SK-N-SH treated with all-trans-retinoic acid at 6 μM for 48 hours (cell line): ENCODE results near the gene CMIP.
"Not testable (repeated sequence)": the region's sequence is repeated elsewhere in the genome, so short reads cannot be mapped to it uniquely, and the experiment has no call there.

Experiments used
- ATAC-seq: fragments of 200-7000 bp; cut with Tn5 transposase; 3 replicates; pipeline ENCODE4 v1.9.1; 2020; ENCODE audit warnings: mild to moderate bottlenecking, moderate library complexity
- ARNTL ChIP-seq: fragments of 450-650 bp; formaldehyde crosslinking; IDR thresholded peaks from 2 replicates; pipeline ENCODE4 v1.5.0; 2020; ENCODE audit warnings: low read depth, mild to moderate bottlenecking, moderate library complexity, borderline replicate concordance
- BACH2 ChIP-seq: fragments of 250-450 bp; sonication (Bioruptor Pico); IDR thresholded peaks from 2 replicates; pipeline ENCODE4 v1.9.0; 2021; ENCODE audit warnings: mild to moderate bottlenecking, borderline replicate concordance
- CREB5 ChIP-seq: fragments of 250-450 bp; sonication (Bioruptor Pico); IDR thresholded peaks from 2 replicates; pipeline ENCODE4 v1.5.1; 2020; ENCODE audit warnings: low read depth, mild to moderate bottlenecking, moderate library complexity
- CSDC2 ChIP-seq: fragments of 250-450 bp; sonication (Bioruptor Pico); IDR thresholded peaks from 2 replicates; pipeline ENCODE4 v1.5.0; 2020; ENCODE audit warnings: mild to moderate bottlenecking, moderate library complexity
- CSRNP3 ChIP-seq: fragments of 250-450 bp; sonication (Bioruptor Pico); IDR thresholded peaks from 2 replicates; pipeline ENCODE4 v1.5.1; 2021; ENCODE audit warnings: mild to moderate bottlenecking, moderate library complexity
- ESRRG ChIP-seq: fragments of 250-450 bp; sonication (Bioruptor Pico); IDR thresholded peaks from 2 replicates; pipeline ENCODE4 v1.6.1; 2021; ENCODE audit warnings: mild to moderate bottlenecking
- GLIS3 ChIP-seq: fragments of 250-450 bp; sonication (Bioruptor Pico); IDR thresholded peaks from 2 replicates; pipeline ENCODE4 v1.5.0; 2020; ENCODE audit warnings: mild to moderate bottlenecking, moderate library complexity
- ISL1 ChIP-seq: fragments of 250-450 bp; sonication (Bioruptor Pico); IDR thresholded peaks from 2 replicates; pipeline ENCODE4 v2.1.2; 2022; ENCODE audit warnings: mild to moderate bottlenecking, moderate library complexity
- OSR1 ChIP-seq: fragments of 250-450 bp; sonication (Bioruptor Pico); IDR thresholded peaks from 2 replicates; pipeline ENCODE4 v1.8.0; 2022; ENCODE audit warnings: moderate library complexity, mild to moderate bottlenecking, inconsistent platforms
- PATZ1 ChIP-seq: fragments of 250-450 bp; sonication (Bioruptor Pico); IDR thresholded peaks from 2 replicates; pipeline ENCODE4 v1.8.0; 2020; ENCODE audit warnings: mild to moderate bottlenecking, moderate library complexity, borderline replicate concordance
- POU6F1 ChIP-seq: fragments of 250-450 bp; sonication (Bioruptor Pico); IDR thresholded peaks from 2 replicates; pipeline ENCODE4 v1.8.0; 2021; ENCODE audit warnings: low read depth, mild to moderate bottlenecking, moderate library complexity, borderline replicate concordance
- PPARA ChIP-seq: fragments of 250-450 bp; sonication (Bioruptor Pico); IDR thresholded peaks from 2 replicates; pipeline ENCODE4 v1.5.0; 2020; ENCODE audit warnings: mild to moderate bottlenecking, borderline replicate concordance
- RARB ChIP-seq: fragments of 250-450 bp; sonication (Bioruptor Pico); IDR thresholded peaks from 2 replicates; pipeline ENCODE4 v1.8.0; 2021; ENCODE audit warnings: mild to moderate bottlenecking, moderate library complexity
- SNAI2 ChIP-seq: fragments of 250-450 bp; sonication (Bioruptor Pico); IDR thresholded peaks from 2 replicates; pipeline ENCODE4 v1.5.0; 2020; ENCODE audit warnings: mild to moderate bottlenecking, moderate library complexity
- TCF4 ChIP-seq: fragments of 250-450 bp; sonication (Bioruptor Pico); IDR thresholded peaks from 2 replicates; pipeline ENCODE4 v1.8.0; 2021; ENCODE audit warnings: mild to moderate bottlenecking, moderate library complexity, borderline replicate concordance
- TOX ChIP-seq: fragments of 250-450 bp; sonication (Bioruptor Pico); IDR thresholded peaks from 2 replicates; pipeline ENCODE4 v1.8.0; 2021; ENCODE audit warnings: mild to moderate bottlenecking, moderate library complexity, borderline replicate concordance
- TSHZ2 ChIP-seq: fragments of 250-450 bp; sonication (Bioruptor Pico); IDR thresholded peaks from 2 replicates; pipeline ENCODE4 v1.5.0; 2020; ENCODE audit warnings: mild to moderate bottlenecking, moderate library complexity
- ZC3H10 ChIP-seq: fragments of 250-450 bp; sonication (Bioruptor Pico); IDR thresholded peaks from 2 replicates; pipeline ENCODE4 v1.5.1; 2021; ENCODE audit warnings: mild to moderate bottlenecking, moderate library complexity
- ZFP3 ChIP-seq: fragments of 250-450 bp; sonication (Bioruptor Pico); IDR thresholded peaks from 2 replicates; pipeline ENCODE4 v1.5.0; 2020; ENCODE audit warnings: mild to moderate bottlenecking, moderate library complexity
- ZFP30 ChIP-seq: fragments of 450-650 bp; formaldehyde crosslinking; IDR thresholded peaks from 2 replicates; pipeline ENCODE4 v1.5.0; 2022; ENCODE audit warnings: mild to moderate bottlenecking, moderate library complexity
- ZNF565 ChIP-seq: fragments of 450-650 bp; formaldehyde crosslinking; conservative IDR thresholded peaks from 2 replicates; pipeline ENCODE4 v1.5.0; 2020; ENCODE audit warnings: low read depth, mild to moderate bottlenecking, moderate library complexity
- ZNF70 ChIP-seq: fragments of 450-650 bp; formaldehyde crosslinking; IDR thresholded peaks from 2 replicates; pipeline ENCODE4 v1.5.0; 2020; ENCODE audit warnings: mild to moderate bottlenecking, moderate library complexity
- ZNF8 ChIP-seq: fragments of 450-650 bp; formaldehyde crosslinking; IDR thresholded peaks from 2 replicates; pipeline ENCODE4 v1.5.0; 2020; ENCODE audit warnings: mild to moderate bottlenecking, moderate library complexity

Gene CMIP

GRCh38 chr16:81688182-81688581 is 243.6 kb downstream of the CMIP start:
- TF ChIP-seq ISL1 (CRISPR knock-in tag), result no peak
- no peak for TF ChIP-seq ZNF565 (CRISPR knock-in tag)
- no peak for TF ChIP-seq ARNTL (CRISPR knock-in tag)
- no peak for TF ChIP-seq PPARA (CRISPR knock-in tag)
- no peak for TF ChIP-seq ZC3H10 (CRISPR knock-in tag)
- no peak for TF ChIP-seq RARB (CRISPR knock-in tag)
- TF ChIP-seq ZNF70 (CRISPR knock-in tag), result no peak
- TF ChIP-seq BACH2, result no peak
- TF ChIP-seq ZNF8 (CRISPR knock-in tag), result no peak
- TF ChIP-seq, all 23 proteins: peak for 0
- no peak; the same call in 2 of the 3 replicates for ATAC-seq

GRCh38 chr16:81688839-81689238 is 244.2 kb downstream of the CMIP start:
- ATAC-seq, result not testable (repeated sequence)

- TF ChIP-seq RARB (CRISPR knock-in tag) (no peak), BACH2 (no peak), SNAI2 (no peak), ZNF70 (CRISPR knock-in tag) (no peak), TOX (CRISPR knock-in tag) (no peak), ZFP3 (CRISPR knock-in tag) (no peak), POU6F1 (CRISPR knock-in tag) (no peak), PATZ1 (CRISPR knock-in tag) (no peak), GLIS3 (CRISPR knock-in tag) (no peak), ARNTL (CRISPR knock-in tag) (no peak), ZFP30 (CRISPR knock-in tag) (no peak), ESRRG (CRISPR knock-in tag) (no peak), ZNF565 (CRISPR knock-in tag) (no peak), CSDC2 (no peak)
- ATAC-seq, result no peak
Measured at GRCh38 chr16:81692021-81692420, 247.4 kb downstream of the CMIP start.

- TF ChIP-seq PATZ1 (CRISPR knock-in tag), result no peak
- TF ChIP-seq BACH2, result no peak
- TF ChIP-seq OSR1 (CRISPR knock-in tag), result no peak
- no peak for TF ChIP-seq ZFP30 (CRISPR knock-in tag)
- TF ChIP-seq TSHZ2 (CRISPR knock-in tag), result no peak
- no peak for TF ChIP-seq TOX (CRISPR knock-in tag)
- no peak for TF ChIP-seq ZNF565 (CRISPR knock-in tag)
- no peak for TF ChIP-seq TCF4 (CRISPR knock-in tag)
- no peak for TF ChIP-seq CSRNP3 (CRISPR knock-in tag)
- no peak for TF ChIP-seq ZNF8 (CRISPR knock-in tag)
- TF ChIP-seq ARNTL (CRISPR knock-in tag), result no peak
- TF ChIP-seq CSDC2, result no peak
- TF ChIP-seq CREB5, result no peak
- TF ChIP-seq, all 23 proteins: peak for 0
- no peak for ATAC-seq
Measured at GRCh38 chr16:81692571-81692970, 248.0 kb downstream of the CMIP start.
